HG02973 (cell line): ENCODE results near the gene KRIT1.
"Not testable (repeated sequence)": the region's sequence is repeated elsewhere in the genome, so short reads cannot be mapped to it uniquely, and the experiment has no call there.

Experiments used
- ATAC-seq: cut with Tn5 transposase; IDR thresholded peaks from one replicate; pipeline ENCODE4 v1.9.1; 2021; ENCODE audit warnings: moderate library complexity; ENCODE audit not compliant: unreplicated experiment

KRIT1 gene

DNA sequence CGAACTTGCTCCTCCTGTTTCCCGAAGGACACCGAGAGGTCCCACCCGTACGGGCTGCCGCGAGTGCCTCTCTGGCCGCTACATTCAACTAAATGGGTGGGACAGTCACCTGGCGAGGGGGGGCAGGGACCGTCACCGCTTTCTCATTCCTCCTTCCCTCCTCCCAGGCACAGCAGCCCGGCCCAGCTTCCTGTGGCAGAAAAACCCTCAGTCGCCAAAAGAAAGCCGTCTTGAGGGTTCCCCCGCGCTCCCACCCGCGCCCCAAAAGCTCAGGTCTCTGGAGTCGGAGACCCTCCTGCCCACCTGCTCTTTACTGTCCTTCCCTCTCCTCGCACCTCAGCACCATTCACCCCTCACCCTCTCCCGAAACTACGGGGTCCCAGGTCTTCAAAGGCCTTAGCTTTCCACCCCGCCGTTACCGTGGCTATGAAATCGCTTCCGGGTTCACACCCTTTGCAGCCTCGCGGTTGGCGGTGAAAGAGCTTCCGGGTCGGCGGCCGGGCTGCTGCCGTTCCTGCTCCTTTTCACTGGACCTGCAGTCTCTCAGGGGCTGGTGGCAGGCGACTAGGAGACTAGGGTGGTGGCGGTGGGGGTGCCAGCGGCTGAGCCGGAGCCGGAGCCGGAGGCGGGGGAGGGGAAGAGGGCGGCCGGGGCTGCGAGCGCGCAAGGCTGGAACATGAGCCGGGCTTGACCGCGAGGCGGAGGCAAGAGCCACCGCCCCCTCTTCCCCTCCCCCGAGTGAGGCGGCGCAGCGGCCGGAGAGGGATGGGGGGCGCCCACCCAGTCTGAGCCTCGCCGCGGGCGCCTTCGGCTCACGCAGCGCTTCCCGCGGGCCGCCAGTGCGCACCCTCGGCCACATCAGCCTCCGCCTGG is at the start of gene KRIT1, which contains the start of gene ANKIB1:
KRIT1 (minus strand) TSS at position 428 of the 873 bp plus-strand sequence. CDS start 3,779 bp downstream, outside the sequence.
ANKIB1 (plus strand) TSS at position 488 of the 873 bp plus-strand sequence. CDS start 49,005 bp downstream, outside the sequence.
- ATAC-seq: peak; percentile 79

DNA sequence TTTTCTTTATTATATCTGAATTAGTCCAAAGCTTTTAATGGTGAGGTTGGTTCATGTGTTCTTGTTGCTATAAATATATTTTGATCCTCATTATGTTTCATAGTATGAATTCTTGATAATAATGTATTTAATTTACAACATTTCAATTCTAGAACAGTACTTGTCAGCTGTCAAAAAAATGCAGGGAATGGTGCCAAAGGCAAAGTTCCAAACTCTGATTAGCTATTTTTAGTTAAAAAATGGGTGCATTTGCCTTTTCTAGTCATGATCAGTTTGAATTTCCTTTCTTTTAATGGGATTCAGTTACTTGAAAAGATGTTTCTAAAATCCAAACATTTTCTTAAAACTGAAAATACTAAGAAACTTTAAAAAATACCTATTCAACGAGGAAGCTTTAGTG is 49.7 kb upstream of the KRIT1 start:
- no peak for ATAC-seq

- no peak for ATAC-seq
Measured at GRCh38 chr7:92293896-92294590, 48.3 kb upstream of the KRIT1 start.

- ATAC-seq: no peak
Measured at GRCh38 chr7:92292981-92293380, 47.3 kb upstream of the KRIT1 start.

- no peak for ATAC-seq
Measured at GRCh38 chr7:92289321-92289720, 43.6 kb upstream of the KRIT1 start.

DNA sequence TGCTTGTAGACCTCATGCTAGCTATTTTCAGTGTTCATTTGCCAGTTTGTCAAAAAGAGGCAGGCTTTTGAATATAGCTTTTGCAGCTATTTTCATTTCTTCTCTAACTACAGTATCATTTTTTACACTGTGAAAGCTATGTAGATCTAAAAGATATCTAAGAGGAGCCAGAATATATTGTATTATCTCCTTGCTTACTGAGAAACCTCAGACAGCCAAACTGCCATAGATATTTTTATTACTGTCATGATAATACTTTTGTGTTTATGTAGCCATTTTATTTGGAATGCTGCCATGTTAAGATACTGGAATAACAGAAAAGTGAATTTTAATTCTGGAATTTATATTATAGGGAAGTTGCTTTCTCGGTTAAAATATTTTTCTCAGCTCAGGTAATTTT is 37.2 kb upstream of the KRIT1 start:
- no peak for ATAC-seq

DNA sequence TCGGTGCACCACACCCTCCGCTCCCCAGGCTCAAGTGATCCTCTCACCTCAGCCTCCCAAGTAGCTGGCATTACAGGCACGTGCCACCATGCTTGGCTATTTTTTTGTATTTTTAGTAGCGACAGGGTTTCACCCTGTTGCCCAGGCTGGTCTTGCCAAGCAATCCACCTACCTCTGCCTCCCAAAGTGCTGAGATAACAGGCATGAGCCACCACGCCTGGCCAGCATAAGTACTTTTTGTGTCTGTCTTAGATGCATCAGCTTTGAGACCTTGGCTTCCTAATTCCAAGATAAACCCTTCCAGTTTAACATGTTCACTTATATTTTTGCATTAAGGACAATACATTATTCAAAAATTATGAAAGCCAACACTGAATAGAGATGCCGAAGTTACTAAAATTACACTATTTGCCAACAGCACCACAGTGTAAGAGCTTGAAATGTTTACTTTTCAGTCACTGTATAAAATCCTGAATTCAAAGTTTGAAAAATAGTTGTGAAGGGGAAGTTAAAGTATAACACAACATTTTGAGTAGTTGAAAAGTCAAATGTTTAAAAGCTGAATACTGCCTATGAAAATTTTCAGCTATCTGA is 36.6 kb upstream of the KRIT1 start:
- ATAC-seq: no peak

- ATAC-seq: no peak
Measured at GRCh38 chr7:92281031-92281430, 35.3 kb upstream of the KRIT1 start.

DNA sequence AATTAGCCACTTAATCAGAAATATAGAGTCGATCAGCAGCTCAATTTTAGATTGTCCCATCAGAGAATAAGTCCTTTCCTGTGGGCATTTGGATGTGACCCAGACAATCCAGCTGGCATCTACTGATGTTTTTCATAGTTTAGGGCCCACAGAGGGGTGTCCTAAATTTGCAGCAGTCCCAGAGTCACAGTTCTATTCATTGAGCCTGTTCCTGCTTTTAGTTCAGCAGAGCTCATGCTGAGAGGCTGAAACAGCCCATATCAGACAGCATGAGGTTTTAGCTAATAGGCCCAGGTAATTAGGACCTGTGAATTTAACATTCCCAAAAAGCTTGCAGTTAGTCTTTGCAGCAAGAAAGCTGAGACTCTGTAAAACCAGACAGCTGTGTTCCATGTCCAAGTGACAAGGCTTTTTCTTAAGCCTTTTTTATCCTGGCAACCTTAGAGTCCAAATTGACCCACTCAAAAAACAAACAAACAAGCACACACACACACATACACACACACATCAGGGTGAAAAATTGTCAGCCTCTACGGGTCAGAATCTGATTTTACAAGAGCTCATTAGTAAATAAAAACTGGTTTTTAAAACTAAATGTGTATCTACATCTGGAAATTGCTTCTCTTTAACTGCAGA is 33.8 kb upstream of the KRIT1 start:
- ATAC-seq: no peak

DNA sequence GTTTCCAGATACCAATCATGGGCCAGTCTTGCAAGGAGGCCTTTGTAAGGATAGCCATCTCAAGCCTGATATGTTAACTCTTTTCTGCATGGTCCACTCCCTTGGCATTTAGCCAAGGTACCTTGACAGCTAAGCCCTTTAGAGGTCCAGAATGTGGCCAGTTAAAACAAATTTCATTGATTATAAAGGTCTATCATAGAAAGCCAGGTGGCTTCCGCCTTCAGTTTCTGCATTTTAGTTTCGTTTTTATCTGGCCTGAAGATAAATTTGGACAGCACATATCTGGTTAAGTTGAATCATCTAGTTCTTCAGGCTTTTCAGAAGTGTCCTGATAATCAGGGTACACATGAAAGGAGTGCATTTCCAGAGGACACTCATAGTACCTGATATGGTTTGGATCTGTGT is 30.7 kb upstream of the KRIT1 start:
- ATAC-seq: peak; percentile 83

GRCh38 chr7:92275327-92275726 is 29.6 kb upstream of the KRIT1 start:
- no peak for ATAC-seq

DNA sequence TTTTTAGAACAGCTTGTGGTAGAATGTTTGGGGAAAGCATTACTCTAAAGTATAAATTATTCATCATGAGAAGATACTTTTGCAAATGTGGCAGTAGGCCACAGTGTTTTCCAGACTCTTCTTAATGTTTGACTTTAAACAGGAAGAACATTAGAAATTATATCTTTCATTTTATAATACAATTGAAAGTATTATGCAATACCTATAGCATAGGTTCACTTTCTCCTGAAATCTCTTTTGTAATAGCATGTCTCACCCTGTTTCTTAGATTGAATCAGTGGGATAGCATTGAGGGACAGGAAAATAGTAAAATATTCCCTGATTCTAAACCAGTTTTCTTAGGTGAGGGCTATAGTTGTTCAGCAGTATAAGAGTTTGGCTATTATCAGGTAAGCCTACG is 23.2 kb upstream of the KRIT1 start:
- no peak for ATAC-seq

DNA sequence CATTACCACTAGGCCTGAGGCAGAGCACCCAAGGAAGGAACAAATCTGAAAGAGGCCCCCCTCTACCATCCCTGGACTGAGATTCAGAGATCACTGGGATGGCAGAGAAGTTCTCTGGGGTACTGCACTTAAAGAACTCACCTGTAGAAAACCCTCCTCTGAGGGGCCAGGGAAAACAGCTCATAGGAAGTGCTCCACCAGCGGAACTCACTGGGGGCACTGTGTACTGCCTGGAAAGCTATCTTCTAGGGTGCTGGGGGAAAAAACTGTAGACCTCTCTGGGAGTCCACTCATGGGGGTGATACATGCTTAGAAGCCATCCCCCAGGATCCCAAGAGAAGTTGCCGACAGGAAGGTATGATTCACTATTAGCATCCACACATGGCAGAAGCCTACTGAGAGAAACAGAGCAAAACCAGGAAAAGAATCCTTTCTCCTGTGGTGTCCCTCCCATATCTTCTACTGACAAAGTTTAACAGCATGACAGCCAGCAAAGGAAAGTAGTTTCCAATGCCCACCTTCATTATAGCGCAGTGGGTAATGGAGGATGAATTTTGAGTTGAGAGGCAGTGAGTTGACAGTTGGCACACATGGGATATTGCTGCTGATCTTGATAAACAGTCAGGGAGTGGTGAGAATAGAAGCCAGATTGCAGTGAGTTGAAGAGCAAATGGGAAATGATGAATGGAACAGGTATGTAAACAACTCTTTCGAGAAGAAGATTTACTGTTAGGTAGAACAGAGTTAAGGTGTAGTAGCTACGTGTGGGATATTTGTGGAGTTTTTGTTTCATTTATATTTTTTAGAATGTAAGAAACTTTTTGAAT is 20.9 kb upstream of the KRIT1 start:
- ATAC-seq: no peak

DNA sequence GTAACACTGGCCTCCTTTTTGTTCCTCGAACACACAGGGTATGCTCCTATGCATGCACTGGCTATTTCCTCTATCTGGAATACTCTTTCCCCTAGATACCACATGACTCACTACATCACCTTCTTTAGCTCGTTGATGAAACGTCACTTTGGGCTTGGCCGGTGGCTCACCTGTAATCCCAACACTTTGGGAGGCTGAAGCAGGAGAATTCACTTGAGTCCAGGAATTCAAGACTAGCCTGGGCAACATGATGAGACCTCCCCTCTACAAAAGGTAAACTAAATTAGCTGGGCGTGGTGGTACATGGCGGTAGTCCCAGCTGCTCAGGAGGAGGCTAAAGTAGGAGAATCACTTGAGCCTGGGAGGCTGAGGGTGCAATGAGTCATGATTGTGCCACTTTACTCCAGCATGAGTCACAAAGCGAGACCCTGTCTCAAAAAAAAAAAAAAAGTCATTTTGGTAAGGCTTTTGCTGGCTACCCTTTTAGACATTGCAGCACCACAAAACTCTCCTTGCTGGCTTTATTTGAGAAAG is 14.6 kb upstream of the KRIT1 start:
- ATAC-seq: no peak

- no peak for ATAC-seq
Measured at GRCh38 chr7:92259610-92260247, 14.0 kb upstream of the KRIT1 start.

GRCh38 chr7:92259062-92259461 is 13.3 kb upstream of the KRIT1 start:
- ATAC-seq: no peak

DNA sequence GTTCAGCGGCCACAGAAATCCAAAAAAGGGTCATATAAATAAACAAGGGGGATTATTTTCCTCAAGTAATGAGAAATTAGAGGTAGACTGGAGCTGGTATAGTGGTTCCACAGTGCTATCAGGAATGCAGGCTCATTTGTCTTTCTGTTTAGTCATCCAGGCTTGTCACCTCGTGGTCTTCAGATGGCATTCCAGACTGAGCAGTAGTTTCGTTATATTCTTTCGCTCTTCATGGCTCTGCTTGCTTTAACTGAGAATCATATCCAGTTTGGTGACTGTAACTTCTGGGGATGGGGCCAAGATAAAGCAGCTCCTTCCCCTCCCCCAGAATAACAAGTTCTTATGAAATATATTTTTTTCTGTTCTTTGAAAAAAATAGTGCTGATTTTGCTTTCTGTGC is 9.6 kb upstream of the KRIT1 start:
- ATAC-seq: no peak

DNA sequence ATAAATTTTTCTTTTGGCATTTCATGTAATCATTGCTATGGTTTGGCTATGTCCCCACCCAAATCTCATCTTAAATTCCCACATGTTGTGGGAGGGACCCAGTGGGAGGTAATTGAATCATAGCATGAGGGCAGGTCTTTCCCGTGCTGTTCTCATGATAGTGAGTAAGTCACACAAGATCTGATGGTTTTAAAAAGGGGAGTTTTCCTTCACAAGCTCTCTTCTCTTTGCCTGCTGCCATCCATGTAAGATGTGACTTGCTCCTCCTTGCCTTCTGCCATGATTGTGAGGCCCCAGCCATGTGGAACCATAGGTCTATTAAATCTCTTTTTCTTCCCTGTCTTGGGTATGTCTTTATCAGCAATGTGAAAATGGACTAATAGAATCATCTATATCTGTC is 9.1 kb upstream of the KRIT1 start:
- ATAC-seq: not testable (repeated sequence)

- ATAC-seq: no peak
Measured at GRCh38 chr7:92253251-92253650, 7.5 kb upstream of the KRIT1 start.

- ATAC-seq: no peak
Measured at GRCh38 chr7:92251181-92251580, 5.5 kb upstream of the KRIT1 start.
